Calu3 (cell line): ENCODE measurements around the gene CTXN2. TPM values are rescaled to one million over a fixed set of nuclear protein-coding genes. Genes with fewer than 3 reads are reported as not detected.

Experiments
- BruUV-seq: library from RNA; stranded (reverse); fragments of 400-500 nt; replicated peaks from 2 replicates; lab custom pipeline; 2021; lab: Mats Ljungman, UMichigan
- CTCF ChIA-PET: fragments of 300-600 bp; sonication (Branson Sonifier 250); formaldehyde crosslinking; loops from one replicate; lab custom pipeline; 2022; ENCODE audit warnings: antibody characterized with exemption; lab: Charles Lee
- DNase-seq: peaks from one replicate; pipeline ENCODE4 v3.0.0; 2022
- H3K27ac Mint-ChIP-seq: one replicate; pipeline ENCODE4 v1.8.0; 2022; ENCODE audit warnings: mixed read lengths; ENCODE audit not compliant: unreplicated experiment
- H3K27me3 Mint-ChIP-seq: one replicate; pipeline ENCODE4 v1.8.0; 2022; ENCODE audit warnings: mixed read lengths; ENCODE audit not compliant: unreplicated experiment
- H3K36me3 Mint-ChIP-seq: one replicate; pipeline ENCODE4 v1.8.0; 2022; ENCODE audit warnings: mild to moderate bottlenecking, moderate library complexity, mixed read lengths; ENCODE audit not compliant: insufficient read depth, unreplicated experiment
- H3K4me1 Mint-ChIP-seq: one replicate; pipeline ENCODE4 v1.8.0; 2022; ENCODE audit warnings: mild to moderate bottlenecking, low read depth, mixed read lengths; ENCODE audit not compliant: unreplicated experiment
- H3K4me3 Mint-ChIP-seq: one replicate; pipeline ENCODE4 v1.8.0; 2022; ENCODE audit warnings: mild to moderate bottlenecking, low read depth, moderate library complexity, mixed read lengths; ENCODE audit not compliant: unreplicated experiment
- H3K9me3 Mint-ChIP-seq: one replicate; pipeline ENCODE4 v1.8.0; 2022; ENCODE audit warnings: low read depth, mixed read lengths; ENCODE audit not compliant: unreplicated experiment
- CTCF ChIP-seq: fragments of 200-600 bp; IDR thresholded peaks from one replicate; pipeline ENCODE4 v1.8.0; 2022; ENCODE audit warnings: antibody characterized with exemption; ENCODE audit not compliant: unreplicated experiment
- intact Hi-C: fragments of 100-400 bp; cut with micrococcal nuclease; formaldehyde crosslinking; loops from one replicate; pipeline ENCODE4 v1.10.0; 2022; ENCODE audit not compliant: unreplicated experiment
- total RNA-seq: library from RNA; stranded (reverse); gene quantifications from 2 replicates; pipeline ENCODE4 v1.2.3, GENCODE V29; 2022

CTXN2 gene
- total RNA-seq, 1 experiment from 2014 or later, result not detected

DNA sequence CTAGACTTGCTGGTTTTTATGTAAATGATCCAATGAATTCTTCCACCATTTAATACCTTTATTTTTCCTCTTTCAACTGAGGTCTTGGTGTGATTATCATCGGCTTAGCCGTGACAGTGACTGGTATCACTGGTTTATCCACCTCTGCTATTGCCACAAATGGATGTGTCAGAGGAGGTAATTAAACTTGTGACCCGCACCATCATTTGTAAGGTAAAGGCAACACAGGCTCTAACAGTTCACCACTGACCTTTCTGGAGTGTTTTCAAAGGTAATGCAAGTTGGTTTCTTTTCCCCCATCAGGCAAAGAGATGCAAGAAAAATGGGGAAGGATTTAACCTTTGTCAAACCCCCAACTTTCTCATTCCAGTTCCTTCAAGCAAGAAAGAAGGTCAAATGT lies 34.3 kb downstream of the CTXN2 start:
- Mint-ChIP-seq H3K9me3 (no peaks in the 10 kb centered on the region), H3K27ac (no peak overlapping the region), H3K4me1 (no peaks in the 10 kb centered on the region), H3K36me3 (no peaks in the 10 kb centered on the region), H3K27me3 (peaks cover 20% of the 10 kb centered on the region), H3K4me3 (no peak overlapping the region)
- CTCF ChIA-PET, result no interaction called here
- BruUV-seq, result no TSS peak
- no peak for DNase-seq
- TF ChIP-seq CTCF, result no peak
- intact Hi-C loops, result no loop called here

DNA sequence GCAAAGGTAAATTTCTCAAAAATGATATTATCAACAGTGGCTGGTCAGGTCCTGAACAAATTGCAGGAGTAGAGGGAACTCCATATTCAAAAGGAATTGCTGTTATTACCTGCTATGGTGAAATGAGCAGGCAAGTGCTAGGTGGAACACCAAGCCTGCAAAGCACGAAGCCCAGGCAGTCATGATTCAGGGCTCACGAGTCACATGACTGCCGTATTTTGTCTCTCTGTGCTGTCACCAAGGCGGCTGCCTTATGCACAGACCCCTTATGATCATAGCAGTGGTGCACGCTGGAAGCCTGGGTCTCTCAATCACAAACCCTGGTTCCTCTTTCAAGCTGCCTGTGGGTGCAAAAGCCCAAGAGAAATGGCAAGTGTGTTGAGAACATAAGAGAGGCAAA lies 39.0 kb downstream of the CTXN2 start:
- no peak overlapping the region for H3K27ac Mint-ChIP-seq
- no peak for TF ChIP-seq CTCF
- H3K27me3 Mint-ChIP-seq, result no peaks in the 10 kb centered on the region
- no peaks in the 10 kb centered on the region for H3K4me1 Mint-ChIP-seq
- intact Hi-C loops, result no loop called here
- DNase-seq, result no peak
- H3K4me3 Mint-ChIP-seq, result no peak overlapping the region
- no TSS peak for BruUV-seq
- no peaks in the 10 kb centered on the region for H3K36me3 Mint-ChIP-seq
- no peaks in the 10 kb centered on the region for H3K9me3 Mint-ChIP-seq
- CTCF ChIA-PET, result interaction anchor here (0.6 kb wide), 1 partner anchor 77 kb away, joined by 7 read pairs; no protein-coding TSS in a partner anchor

DNA sequence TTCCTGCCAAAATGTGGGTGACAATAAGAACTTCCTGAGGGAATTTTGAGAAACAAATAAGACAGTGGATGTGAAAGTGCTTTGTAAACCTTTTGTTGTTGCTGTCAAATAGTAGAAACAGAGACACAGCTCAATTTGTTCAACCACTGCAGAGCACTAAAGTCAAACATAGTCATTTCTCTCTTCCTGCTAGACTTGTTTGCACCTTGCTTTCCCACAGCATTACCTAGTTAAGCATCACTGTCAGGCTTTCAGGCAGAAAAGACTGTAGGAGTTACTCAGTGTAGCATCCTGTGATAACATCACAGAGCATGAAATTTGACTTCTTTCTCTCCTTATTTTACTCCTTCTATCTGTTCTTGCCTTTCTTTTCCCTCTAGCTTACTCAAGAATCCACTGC lies 41.8 kb downstream of the CTXN2 start:
- intact Hi-C loops, result no loop called here
- H3K4me1 Mint-ChIP-seq, result no peaks in the 10 kb centered on the region

GRCh38 chr15:48239334-48239733 lies 47.9 kb downstream of the CTXN2 start:
- no peak for TF ChIP-seq CTCF
- H3K4me3 Mint-ChIP-seq, result no peak overlapping the region
- H3K36me3 Mint-ChIP-seq, result no peaks in the 10 kb centered on the region
- no peak overlapping the region for H3K27ac Mint-ChIP-seq
- BruUV-seq, result no TSS peak
- CTCF ChIA-PET, result no interaction called here
- no peaks in the 10 kb centered on the region for H3K4me1 Mint-ChIP-seq
- peaks cover 27% of the 10 kb centered on the region for H3K27me3 Mint-ChIP-seq
- DNase-seq, result no peak
- no peaks in the 10 kb centered on the region for H3K9me3 Mint-ChIP-seq
- intact Hi-C loops, result no loop called here

More for the DNA sequence above, 41.8 kb downstream of the CTXN2 start:
- H3K27me3 Mint-ChIP-seq, result peaks cover 21% of the 10 kb centered on the region
- H3K36me3 Mint-ChIP-seq, result no peaks in the 10 kb centered on the region
- H3K27ac Mint-ChIP-seq, result no peak overlapping the region
- H3K9me3 Mint-ChIP-seq, result no peaks in the 10 kb centered on the region
- no peak overlapping the region for H3K4me3 Mint-ChIP-seq
- TF ChIP-seq CTCF, result no peak
- no TSS peak for BruUV-seq
- CTCF ChIA-PET, result no interaction called here
- DNase-seq, result no peak
